Left forelimb (tissue), 1 donor: ENCODE data around the gene TBL3.
"Not testable (repeated sequence)": the region's sequence is repeated elsewhere in the genome, so short reads cannot be mapped to it uniquely, and the experiment has no call there.

Experiments
- DNase-seq: peaks from one replicate; pipeline ENCODE4 v3.0.0-alpha.2; 2018; ENCODE audit warnings: low spot score

Gene TBL3

DNA sequence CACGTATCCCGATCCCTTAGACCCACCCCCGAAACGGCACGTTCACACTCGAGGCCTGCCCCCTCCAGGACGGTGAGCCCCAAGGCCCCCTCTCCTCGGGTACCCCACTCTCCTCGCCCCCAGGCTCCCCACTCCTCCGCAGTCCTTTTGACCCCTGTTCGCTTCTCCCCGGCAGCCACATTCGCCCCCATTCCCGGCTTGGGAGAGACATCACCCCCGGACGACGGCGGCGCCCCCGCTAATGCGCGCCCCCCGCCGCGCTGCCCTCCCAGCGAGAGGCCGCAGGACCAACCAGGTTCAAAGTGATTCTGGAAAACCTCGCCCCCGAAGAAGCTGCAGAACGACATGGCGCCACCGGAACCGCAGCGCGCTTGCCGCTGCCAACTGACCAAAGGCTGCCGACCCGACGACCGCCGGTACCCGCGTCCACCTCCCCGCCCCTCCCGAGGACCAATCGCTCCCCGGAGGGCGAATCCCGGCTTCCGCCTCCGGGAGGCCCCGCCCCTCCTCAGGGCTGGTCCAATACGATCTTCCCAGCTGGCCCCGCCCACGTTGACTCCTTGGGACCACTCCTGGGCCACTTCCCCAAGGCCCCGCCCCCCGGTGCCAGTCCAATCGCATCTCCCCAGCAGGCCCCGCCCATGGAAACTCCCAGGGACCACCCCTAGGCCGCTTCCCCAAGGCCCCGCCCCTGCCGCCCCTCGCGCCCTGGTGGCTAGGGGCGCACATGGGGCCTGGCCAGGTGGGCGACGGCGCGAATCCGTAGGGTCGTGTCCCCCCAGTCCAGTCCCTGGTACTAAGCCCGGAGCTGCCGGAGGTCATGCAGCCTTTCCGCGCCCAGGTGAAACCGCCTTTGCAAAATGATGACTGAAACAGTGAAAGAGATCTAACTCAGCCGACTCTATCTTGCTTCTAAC, 28.8 kb upstream of the TBL3 start, which contains the start of gene MSRB1:
TSS of gene MSRB1 (minus strand) at position 390 of the 917 bp plus-strand sequence. CDS start at position 347, 43 bp downstream.
- DNase-seq = peak; percentile 98

GRCh38 chr16:1944612-1945199, 27.1 kb upstream of the TBL3 start:
- DNase-seq = no peak

- DNase-seq = no peak
Measured at GRCh38 chr16:1945559-1946391, 26.1 kb upstream of the TBL3 start.

GRCh38 chr16:1946495-1947368, 25.1 kb upstream of the TBL3 start:
- DNase-seq = no peak

DNA sequence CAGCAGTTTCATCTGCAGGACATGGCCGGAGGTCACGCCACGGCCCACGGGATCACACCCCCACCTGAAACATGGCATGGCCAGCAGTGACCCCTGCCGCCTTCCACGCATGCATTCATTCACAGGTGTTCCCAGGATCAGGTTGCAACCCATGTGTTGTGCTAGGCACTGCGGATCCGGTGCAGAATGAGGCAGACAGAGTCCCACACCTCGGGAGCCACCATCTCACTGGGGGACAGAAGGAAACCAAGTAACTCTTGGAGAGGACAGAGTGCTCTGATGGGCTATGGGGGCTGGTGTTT, 24.5 kb upstream of the TBL3 start:
- no peak for DNase-seq

DNA sequence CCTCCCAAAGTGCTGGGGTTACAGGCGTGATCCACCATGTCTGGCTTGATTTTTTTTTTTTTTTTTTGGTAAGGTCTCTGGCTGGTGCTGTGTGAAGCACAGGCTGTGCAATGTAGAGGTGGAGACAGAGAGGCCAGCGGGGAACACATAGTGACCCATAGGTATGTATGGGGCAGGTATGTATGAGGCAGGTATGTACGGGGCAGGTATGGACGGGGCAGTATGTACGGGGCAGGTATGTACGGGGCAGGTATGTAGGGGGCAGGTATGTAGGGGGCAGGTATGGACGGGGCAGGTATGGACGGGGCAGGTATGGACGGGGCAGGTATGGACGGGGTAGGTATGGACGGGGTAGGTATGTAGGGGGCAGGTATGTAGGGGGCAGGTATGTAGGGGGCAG, 22.3 kb upstream of the TBL3 start:
- DNase-seq = no peak

DNA sequence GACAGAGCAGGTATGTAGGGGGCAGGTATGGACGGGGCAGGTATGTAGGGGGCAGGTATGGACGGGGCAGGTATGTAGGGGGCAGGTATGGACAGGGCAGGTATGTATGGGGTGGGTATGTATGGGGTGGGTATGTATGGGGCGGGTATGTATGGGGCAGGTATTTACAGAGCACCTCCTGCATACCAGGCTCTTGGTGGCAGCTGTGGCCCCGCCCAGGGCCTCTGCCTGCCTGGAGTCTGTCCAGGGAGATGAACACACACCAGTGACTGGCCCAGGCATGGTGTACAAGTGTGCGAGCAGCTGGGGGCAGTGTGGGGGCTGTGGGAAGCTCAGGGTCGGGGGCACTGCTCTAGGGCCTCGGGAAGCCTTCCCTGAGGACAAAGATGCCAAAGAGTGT, 21.8 kb upstream of the TBL3 start:
- no peak for DNase-seq

GRCh38 chr16:1950559-1950958, 21.3 kb upstream of the TBL3 start:
- no peak for DNase-seq

DNA sequence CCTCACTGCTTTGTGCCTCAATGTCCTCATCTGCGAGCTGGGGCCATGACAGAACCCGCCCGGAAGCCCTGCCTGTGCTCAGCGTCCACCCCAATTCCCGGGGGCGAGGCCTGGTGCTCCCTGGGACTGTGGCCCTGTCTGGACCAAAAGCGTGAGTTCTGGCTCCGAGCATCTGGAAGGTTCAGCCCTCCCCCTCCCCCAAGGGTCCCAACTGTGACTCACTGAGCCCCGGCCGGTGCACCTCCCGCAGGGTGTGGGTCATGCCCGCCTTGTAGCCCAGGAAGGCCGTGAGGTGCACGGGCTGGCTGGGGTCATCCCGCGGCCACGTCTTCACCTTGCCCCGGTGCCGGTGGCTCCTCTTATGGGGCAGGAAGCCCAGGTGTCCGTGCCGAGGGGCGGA, 18.1 kb upstream of the TBL3 start:
- no peak for DNase-seq

DNA sequence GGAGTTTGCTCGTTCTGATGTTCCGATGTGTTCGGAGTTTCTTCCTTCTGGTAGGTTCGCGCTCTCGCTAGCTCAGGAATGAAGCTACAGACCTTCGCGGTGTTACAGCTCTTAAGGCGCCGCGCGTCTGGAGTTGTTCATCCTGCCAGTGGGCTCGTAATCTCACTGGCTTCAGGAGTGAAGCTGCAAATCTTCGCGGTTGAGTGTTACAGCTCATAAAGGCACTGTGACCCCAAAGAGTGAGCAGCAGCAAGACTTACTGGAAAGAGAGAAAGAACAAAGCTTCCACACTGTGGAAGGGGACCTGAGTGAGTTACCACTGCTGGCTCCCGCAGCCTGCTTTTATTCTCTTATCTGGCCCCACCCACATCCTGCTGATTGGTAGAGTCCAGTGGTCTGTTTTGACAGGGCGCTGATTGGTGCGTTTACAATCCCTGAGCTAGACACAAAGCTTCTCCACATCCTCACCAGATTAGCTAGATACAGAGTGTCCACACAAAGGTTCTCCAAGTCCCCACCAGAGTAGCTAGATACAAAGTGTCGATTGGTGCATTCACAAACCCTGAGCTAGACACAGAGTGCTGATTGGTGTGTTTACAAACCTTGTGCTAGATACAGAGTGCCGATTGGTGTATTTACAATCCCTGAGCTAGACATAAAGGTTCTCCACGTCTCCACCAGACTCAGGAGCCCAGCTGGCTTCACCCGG, 14.3 kb upstream of the TBL3 start:
- DNase-seq = not testable (repeated sequence)

GRCh38 chr16:1958143-1958491, 13.7 kb upstream of the TBL3 start:
- not testable (repeated sequence) for DNase-seq

GRCh38 chr16:1958715-1959268, 13.1 kb upstream of the TBL3 start:
- no peak for DNase-seq

- DNase-seq = peak; percentile 93
Measured at GRCh38 chr16:1959269-1960039, 12.4 kb upstream of the TBL3 start, which contains the start of gene NDUFB10. TSS of gene NDUFB10 (plus strand) at chr16:1959538. CDS start at chr16:1959625, 87 bp downstream.

- no peak for DNase-seq
Measured at GRCh38 chr16:1960665-1961630, 10.9 kb upstream of the TBL3 start.

DNA sequence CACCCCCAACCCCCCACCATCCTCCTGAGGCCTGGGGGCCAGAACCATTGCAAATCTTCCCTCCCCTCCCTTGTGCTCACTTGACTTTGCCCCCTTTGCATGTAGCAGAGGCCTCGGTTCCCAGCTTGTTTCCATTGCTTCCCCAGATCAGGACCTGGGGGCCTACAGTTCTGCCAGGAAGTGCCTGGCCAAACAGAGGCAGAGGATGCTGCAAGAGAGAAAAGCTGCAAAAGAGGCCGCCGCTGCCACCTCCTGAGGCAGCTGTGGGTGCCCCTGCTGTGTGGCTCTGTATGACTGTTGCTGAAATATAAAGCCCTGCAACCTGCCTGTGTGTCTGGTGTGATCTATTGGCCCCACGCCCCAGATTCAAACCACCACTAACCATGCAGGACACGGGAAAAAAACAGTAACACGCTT, 10.2 kb upstream of the TBL3 start:
- DNase-seq = no peak

GRCh38 chr16:1962161-1963153, 9.4 kb upstream of the TBL3 start:
- not testable (repeated sequence) for DNase-seq

GRCh38 chr16:1963806-1964505, 7.9 kb upstream of the TBL3 start:
- no peak for DNase-seq
